Measurements from ENCODE around the gene ERCC1.

ERCC1 gene

GRCh38 chr19:45464852-45465441 lies 41.2 kb upstream of the ERCC1 start:
- no peak for DNase-seq (ENCODE audit: low read depth)
- H3K4me3 ChIP-seq (ENCODE audit: low read depth, low read length) = no peak overlapping the region

DNA sequence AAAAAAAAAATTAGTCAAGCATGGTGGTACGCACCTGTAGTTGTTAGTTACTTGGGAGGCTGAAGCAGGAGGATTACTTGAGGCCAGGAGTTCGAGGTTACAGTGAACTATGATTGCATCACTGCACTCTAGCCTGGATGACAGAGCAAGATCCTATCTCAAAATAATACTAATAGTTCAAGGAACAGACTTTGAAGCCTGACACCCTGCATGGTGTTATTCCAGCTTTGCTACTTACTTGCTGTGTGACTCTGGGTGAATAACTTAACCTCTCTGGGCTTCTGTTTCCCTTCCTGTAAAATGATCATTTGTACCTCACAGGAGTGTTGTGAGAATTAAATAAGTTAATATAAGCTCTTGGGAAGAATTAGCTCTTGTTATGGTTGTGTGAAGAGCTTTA lies 40.6 kb upstream of the ERCC1 start:
- H3K4me3 ChIP-seq (ENCODE audit: low read depth, low read length) = no peak overlapping the region
- no peak for TF ChIP-seq CTCF (IDR thresholded peaks at IDR 0.05; ENCODE audit: control insufficient read depth, extremely low read depth, insufficient read depth)
- DNase-seq (ENCODE audit: low read depth) = no peak

More at GRCh38 chr19:45464852-45465441, 41.2 kb upstream of the ERCC1 start:
- no peak for TF ChIP-seq CTCF (IDR thresholded peaks at IDR 0.05; ENCODE audit: control insufficient read depth, extremely low read depth, insufficient read depth)

DNA sequence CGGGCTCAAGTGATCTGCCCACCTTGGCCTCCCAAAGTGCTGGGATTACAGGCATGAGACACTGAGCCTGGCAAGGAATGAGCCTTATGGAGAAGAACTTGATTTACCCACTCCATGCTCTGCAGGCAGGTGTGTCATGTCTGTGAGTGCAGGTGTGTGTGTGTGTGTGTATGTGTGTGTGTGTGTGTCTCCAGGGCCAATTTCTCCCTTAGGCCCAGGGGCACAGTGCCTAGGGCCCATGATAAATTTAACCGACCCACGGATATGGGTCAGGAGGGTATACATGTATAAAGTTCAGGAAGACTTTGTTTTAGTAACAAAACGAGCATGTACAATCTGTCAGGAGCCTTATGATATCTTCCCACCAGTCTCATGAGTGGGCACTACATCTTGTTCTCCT lies 39.5 kb upstream of the ERCC1 start:
- DNase-seq (ENCODE audit: low read depth) = no peak
- no peak overlapping the region for H3K4me3 ChIP-seq (ENCODE audit: low read depth, low read length)
- no peak for TF ChIP-seq CTCF (IDR thresholded peaks at IDR 0.05; ENCODE audit: control insufficient read depth, extremely low read depth, insufficient read depth)

- TF ChIP-seq CTCF (IDR thresholded peaks at IDR 0.05; ENCODE audit: control insufficient read depth, extremely low read depth, insufficient read depth) = no peak
These were observed 38.5 kb upstream of the ERCC1 start for GRCh38 chr19:45462174-45462573.

DNA sequence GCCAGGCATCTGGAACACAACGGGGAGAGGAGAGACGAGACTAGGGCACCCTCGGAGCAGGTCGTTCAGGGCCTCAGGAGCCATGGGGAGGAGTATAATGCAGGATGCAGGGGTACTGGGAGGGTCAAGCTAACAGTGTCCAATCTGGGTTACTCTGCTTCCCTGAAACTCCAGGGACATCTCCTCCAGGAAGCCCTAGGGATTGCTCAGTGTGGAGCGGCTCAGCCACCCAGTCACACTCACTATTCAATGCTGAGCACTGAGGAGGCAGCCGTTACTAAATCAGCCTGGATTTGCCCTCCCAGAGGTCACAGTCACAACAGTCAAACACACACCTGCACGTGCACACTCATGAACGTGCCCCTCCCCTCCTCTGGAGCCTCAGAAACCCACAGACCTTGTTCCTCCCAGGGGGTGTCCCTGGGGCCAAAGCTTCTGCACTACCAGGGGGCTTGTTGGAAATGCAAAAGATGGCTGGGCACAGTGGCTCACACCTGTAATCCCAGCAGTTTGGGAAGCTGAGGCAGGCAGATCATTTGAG lies 37.2 kb upstream of the ERCC1 start:
- no peak for TF ChIP-seq CTCF (IDR thresholded peaks at IDR 0.05; ENCODE audit: control insufficient read depth, extremely low read depth, insufficient read depth)
- DNase-seq (ENCODE audit: low read depth) = no peak
- H3K4me3 ChIP-seq (ENCODE audit: low read depth, low read length) = no peak overlapping the region

More at GRCh38 chr19:45462174-45462573, 38.5 kb upstream of the ERCC1 start:
- DNase-seq (ENCODE audit: low read depth) = no peak
- no peak overlapping the region for H3K4me3 ChIP-seq (ENCODE audit: low read depth, low read length)

GRCh38 chr19:45457776-45458175 lies 34.1 kb upstream of the ERCC1 start:
- TF ChIP-seq CTCF (IDR thresholded peaks at IDR 0.05; ENCODE audit: control insufficient read depth, extremely low read depth, insufficient read depth) = no peak
- H3K4me3 ChIP-seq (ENCODE audit: low read depth, low read length) = no peak overlapping the region
- DNase-seq (ENCODE audit: low read depth) = no peak

- no peak for DNase-seq (ENCODE audit: low read depth)
- no peak overlapping the region for H3K4me3 ChIP-seq (ENCODE audit: low read depth, low read length)
- TF ChIP-seq CTCF (IDR thresholded peaks at IDR 0.05; ENCODE audit: control insufficient read depth, extremely low read depth, insufficient read depth) = no peak
These were observed 32.7 kb upstream of the ERCC1 start for GRCh38 chr19:45456500-45456815.

Measured in LNCaP clone FGC (cell line).